Astrocyte (in vitro differentiated cells and primary cell): ENCODE data around the gene TMEM114. TPM values are rescaled to one million over a fixed set of nuclear protein-coding genes. Genes with fewer than 3 reads are reported as not detected.

ENCODE experiments used
- DNase-seq: peaks from one replicate; pipeline ENCODE4 v3.0.0-alpha.2; 2010; ENCODE audit warnings: low read depth
- FAIRE-seq: peaks from 2 replicates; lab custom pipeline; 2011; peaks lifted over from hg19 to GRCh38; lab: Jason Lieb, UNC
- H2AFZ ChIP-seq: 2 replicates; pipeline ENCODE4 v1.6.0; 2012; ENCODE audit warnings: low read depth, low read length, inconsistent platforms
- H3K27ac ChIP-seq: 2 replicates; pipeline ENCODE4 v1.5.1; 2011; ENCODE audit warnings: low read depth, low read length, inconsistent platforms
- H3K27me3 ChIP-seq: 2 replicates; pipeline ENCODE4 v1.6.0; 2011; ENCODE audit warnings: low read length, inconsistent platforms; ENCODE audit not compliant: insufficient read depth
- H3K36me3 ChIP-seq: 2 replicates; pipeline ENCODE4 v1.5.1; 2011; ENCODE audit warnings: low read length, inconsistent platforms; ENCODE audit not compliant: insufficient read depth
- H3K4me1 ChIP-seq: 2 replicates; pipeline ENCODE4 v1.5.1; 2011; ENCODE audit warnings: low read length, inconsistent platforms; ENCODE audit not compliant: insufficient read depth
- H3K4me2 ChIP-seq: 2 replicates; pipeline ENCODE4 v1.6.0; 2012; ENCODE audit warnings: low read length, inconsistent platforms
- H3K4me3 ChIP-seq: 2 replicates; pipeline ENCODE4 v1.5.1; 2011; ENCODE audit warnings: low read depth, mild to moderate bottlenecking, low read length, inconsistent platforms; ENCODE audit not compliant: insufficient read depth
- H3K79me2 ChIP-seq: 2 replicates; pipeline ENCODE4 v1.6.0; 2012; ENCODE audit warnings: mild to moderate bottlenecking, low read length, inconsistent platforms; ENCODE audit not compliant: insufficient read depth
- H3K9ac ChIP-seq: 2 replicates; pipeline ENCODE4 v1.6.0; 2012; ENCODE audit warnings: mild to moderate bottlenecking, low read length, inconsistent platforms
- H3K9me3 ChIP-seq: 2 replicates; pipeline ENCODE4 v1.5.1; 2012; ENCODE audit warnings: low read depth, mild to moderate bottlenecking, low read length, inconsistent platforms; ENCODE audit not compliant: insufficient read depth
- H4K20me1 ChIP-seq: 2 replicates; pipeline ENCODE4 v1.6.0; 2012; ENCODE audit warnings: low read length, inconsistent platforms; ENCODE audit not compliant: insufficient read depth
- H3K27ac Mint-ChIP-seq: one replicate; pipeline ENCODE4 v1.8.0; 2021; ENCODE audit warnings: mild to moderate bottlenecking, mixed read lengths; ENCODE audit not compliant: unreplicated experiment
- H3K27me3 Mint-ChIP-seq: one replicate; pipeline ENCODE4 v1.8.0; 2021; ENCODE audit warnings: low read depth, mixed read lengths; ENCODE audit not compliant: unreplicated experiment
- H3K36me3 Mint-ChIP-seq: one replicate; pipeline ENCODE4 v1.8.0; 2021; ENCODE audit warnings: low read depth, mixed read lengths; ENCODE audit not compliant: unreplicated experiment
- H3K4me1 Mint-ChIP-seq: one replicate; pipeline ENCODE4 v1.8.0; 2021; ENCODE audit warnings: low read depth, mixed read lengths; ENCODE audit not compliant: unreplicated experiment
- H3K4me3 Mint-ChIP-seq: one replicate; pipeline ENCODE4 v1.8.0; 2021; ENCODE audit warnings: mild to moderate bottlenecking, moderate library complexity, mixed read lengths; ENCODE audit not compliant: unreplicated experiment
- H3K9me3 Mint-ChIP-seq: one replicate; pipeline ENCODE4 v1.8.0; 2021; ENCODE audit warnings: mild to moderate bottlenecking, mixed read lengths; ENCODE audit not compliant: unreplicated experiment
- EZH2 ChIP-seq: IDR thresholded peaks from 2 replicates; pipeline ENCODE4 v1.6.1; 2012; ENCODE audit warnings: mild to moderate bottlenecking, low read length, inconsistent platforms; ENCODE audit not compliant: insufficient read depth
- total RNA-seq: library from RNA; stranded (reverse); gene quantifications from 2 replicates; pipeline ENCODE4 v1.2.1, GENCODE V29; 2021
- TF ChIP-seq, protein P1 (sequence below): IDR thresholded peaks from 2 replicates; pipeline ENCODE4 v1.5.1; 2011; ENCODE audit warnings: low read depth, mild to moderate bottlenecking, inconsistent platforms, low read length, moderate library complexity; ENCODE audit not compliant: insufficient read depth

Gene TMEM114
- total RNA-seq, 1 donor from 2014 or later, result not detected

GRCh38 chr16:8634991-8635736, 44.9 kb upstream of the TMEM114 start:
- TF ChIP-seq, protein P1, sequence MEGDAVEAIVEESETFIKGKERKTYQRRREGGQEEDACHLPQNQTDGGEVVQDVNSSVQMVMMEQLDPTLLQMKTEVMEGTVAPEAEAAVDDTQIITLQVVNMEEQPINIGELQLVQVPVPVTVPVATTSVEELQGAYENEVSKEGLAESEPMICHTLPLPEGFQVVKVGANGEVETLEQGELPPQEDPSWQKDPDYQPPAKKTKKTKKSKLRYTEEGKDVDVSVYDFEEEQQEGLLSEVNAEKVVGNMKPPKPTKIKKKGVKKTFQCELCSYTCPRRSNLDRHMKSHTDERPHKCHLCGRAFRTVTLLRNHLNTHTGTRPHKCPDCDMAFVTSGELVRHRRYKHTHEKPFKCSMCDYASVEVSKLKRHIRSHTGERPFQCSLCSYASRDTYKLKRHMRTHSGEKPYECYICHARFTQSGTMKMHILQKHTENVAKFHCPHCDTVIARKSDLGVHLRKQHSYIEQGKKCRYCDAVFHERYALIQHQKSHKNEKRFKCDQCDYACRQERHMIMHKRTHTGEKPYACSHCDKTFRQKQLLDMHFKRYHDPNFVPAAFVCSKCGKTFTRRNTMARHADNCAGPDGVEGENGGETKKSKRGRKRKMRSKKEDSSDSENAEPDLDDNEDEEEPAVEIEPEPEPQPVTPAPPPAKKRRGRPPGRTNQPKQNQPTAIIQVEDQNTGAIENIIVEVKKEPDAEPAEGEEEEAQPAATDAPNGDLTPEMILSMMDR, result peak; percentile 84
- no peak for TF ChIP-seq EZH2
- H3K4me2 ChIP-seq, result no peak overlapping the region
- H2AFZ ChIP-seq, result no peak overlapping the region
- H3K27me3 ChIP-seq, result no peaks in the 10 kb centered on the region
- peaks cover 28% of the 10 kb centered on the region for H3K36me3 ChIP-seq
- H3K4me1 ChIP-seq, result no peaks in the 10 kb centered on the region
- DNase-seq (peak; percentile 13), FAIRE-seq (no peak)
- Mint-ChIP-seq H3K36me3 (peaks cover 9% of the 10 kb centered on the region), H3K4me3 (no peak overlapping the region), H3K27me3 (no peaks in the 10 kb centered on the region), H3K9me3 (no peaks in the 10 kb centered on the region), H3K4me1 (peaks cover 2% of the 10 kb centered on the region), H3K27ac (no peak overlapping the region)
- H3K79me2 ChIP-seq, result peaks cover 2% of the 10 kb centered on the region
- H4K20me1 ChIP-seq, result peaks cover 67% of the 10 kb centered on the region
- no peak overlapping the region for H3K27ac ChIP-seq
- no peak overlapping the region for H3K9ac ChIP-seq
- no peak overlapping the region for H3K4me3 ChIP-seq
- H3K9me3 ChIP-seq, result no peaks in the 10 kb centered on the region

- no peaks in the 10 kb centered on the region for H3K27me3 Mint-ChIP-seq
- H3K27me3 ChIP-seq, result no peaks in the 10 kb centered on the region
- peaks cover 40% of the 10 kb centered on the region for H3K36me3 ChIP-seq
- FAIRE-seq, result no peak
- no peak for DNase-seq
- H3K9me3 ChIP-seq, result no peaks in the 10 kb centered on the region
- H3K4me3 Mint-ChIP-seq, result no peak overlapping the region
- H3K36me3 Mint-ChIP-seq, result peaks cover 7% of the 10 kb centered on the region
- H3K27ac ChIP-seq, result no peak overlapping the region
- no peak for TF ChIP-seq EZH2
- peaks cover 5% of the 10 kb centered on the region for H3K79me2 ChIP-seq
- H3K4me1 ChIP-seq, result no peaks in the 10 kb centered on the region
- H4K20me1 ChIP-seq, result peaks cover 71% of the 10 kb centered on the region
- no peak overlapping the region for H3K4me2 ChIP-seq
- H3K9ac ChIP-seq, result no peak overlapping the region
- H3K27ac Mint-ChIP-seq, result no peak overlapping the region
- H3K9me3 Mint-ChIP-seq, result no peaks in the 10 kb centered on the region
- H2AFZ ChIP-seq, result no peak overlapping the region
- H3K4me3 ChIP-seq, result no peak overlapping the region
- H3K4me1 Mint-ChIP-seq, result peaks cover 2% of the 10 kb centered on the region
These were observed 42.4 kb upstream of the TMEM114 start for GRCh38 chr16:8632675-8633182.

DNA sequence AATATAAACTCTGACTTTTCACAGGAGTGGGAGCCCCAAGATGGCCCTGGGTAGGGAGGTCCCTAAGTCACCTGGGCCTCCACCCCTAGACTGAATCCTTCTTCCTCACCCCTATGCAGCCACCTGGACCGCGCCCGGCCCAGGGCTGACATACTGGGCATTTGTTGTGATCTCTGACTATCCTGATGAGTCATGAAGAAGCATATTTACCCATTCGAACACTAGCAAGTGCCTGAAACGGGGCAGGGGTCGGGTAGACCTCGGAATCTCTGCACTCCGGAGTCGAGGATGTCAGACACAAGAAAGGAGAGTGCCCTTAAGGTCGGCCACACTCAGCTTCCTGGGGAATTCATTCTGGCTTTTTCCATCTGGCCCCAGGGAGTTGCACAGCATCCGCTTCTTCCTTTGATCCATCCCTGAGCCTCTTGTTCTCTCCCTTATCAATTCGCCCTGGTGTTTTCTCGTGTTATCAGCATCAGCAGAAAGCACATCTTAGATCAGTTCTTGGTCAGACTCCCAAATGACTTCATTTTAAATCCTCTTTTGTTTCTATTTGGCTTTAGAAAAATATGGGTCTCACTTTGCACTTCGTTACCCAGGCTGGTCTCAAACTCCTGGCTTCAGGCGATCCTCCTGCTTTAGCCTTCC, 41.6 kb upstream of the TMEM114 start:
- no peak overlapping the region for H3K9ac ChIP-seq
- FAIRE-seq (no peak), DNase-seq (no peak)
- no peak overlapping the region for H3K4me2 ChIP-seq
- no peaks in the 10 kb centered on the region for H3K9me3 ChIP-seq
- no peak for TF ChIP-seq EZH2
- TF ChIP-seq, protein P1, result no peak
- H2AFZ ChIP-seq, result no peak overlapping the region
- H3K36me3 ChIP-seq, result peaks cover 45% of the 10 kb centered on the region
- no peak overlapping the region for H3K4me3 Mint-ChIP-seq
- H4K20me1 ChIP-seq, result peaks cover 73% of the 10 kb centered on the region
- peaks cover 2% of the 10 kb centered on the region for H3K4me1 Mint-ChIP-seq
- H3K27ac Mint-ChIP-seq, result no peak overlapping the region
- H3K79me2 ChIP-seq, result peaks cover 3% of the 10 kb centered on the region
- no peaks in the 10 kb centered on the region for H3K4me1 ChIP-seq
- peaks cover 11% of the 10 kb centered on the region for H3K36me3 Mint-ChIP-seq
- no peaks in the 10 kb centered on the region for H3K27me3 ChIP-seq
- no peak overlapping the region for H3K27ac ChIP-seq
- no peaks in the 10 kb centered on the region for H3K27me3 Mint-ChIP-seq
- H3K4me3 ChIP-seq, result no peak overlapping the region
- no peaks in the 10 kb centered on the region for H3K9me3 Mint-ChIP-seq
